Measurements from ENCODE around the gene OR2AG2. TPM values are rescaled to one million over a fixed set of nuclear protein-coding genes. Genes with fewer than 3 reads are reported as not detected.

OR2AG2 gene
- total and polyA plus RNA-seq, 9 of the 15 experiments (the other 6 are each of a cell fraction or from before 2014, with no cell fraction given) = 0.15 to 0.91 (median 0.55) TPM

- Histone ChIP-seq H3K36me3 (ENCODE audit: control insufficient read depth, insufficient read depth, low read length) (no peaks in the 10 kb centered on the region), H3K4me1 (replicated peaks in 1 of 2; ENCODE audit: control insufficient read depth in 2 of 2, insufficient read depth in 2 of 2, low read length in 2 of 2) (peaks cover 0 to 7% of the 10 kb centered on the region in 2 experiments; a peak in 2 of 5 replicates), H4K20me1 (replicated peaks; ENCODE audit: control insufficient read depth, insufficient read depth, low read length) (no peaks in the 10 kb centered on the region), H3K9ac (ENCODE audit: insufficient read depth in 1 of 2, low read depth in 2 of 2, low read length in 2 of 2) (no peak overlapping the region), H2AFZ (ENCODE audit: low read depth, low read length) (no peak overlapping the region), H3K4me3 (no peak overlapping the region), H3K79me2 (ENCODE audit: control insufficient read depth, insufficient read depth, low read length) (no peaks in the 10 kb centered on the region), H3K9me1 (ENCODE audit: control insufficient read depth, insufficient read depth, low read length) (no peaks in the 10 kb centered on the region), H3K27me3 (ENCODE audit: control insufficient read depth in 2 of 2, insufficient read depth in 2 of 2, low read length in 2 of 2) (no peaks in the 10 kb centered on the region), H3K9me3 (replicated peaks; ENCODE audit: control insufficient read depth, insufficient read depth, low read depth, low read length) (no peaks in the 10 kb centered on the region), H3K4me2 (ENCODE audit: insufficient read depth, low read length) (no peak overlapping the region), H3K27ac (ENCODE audit: extremely low read depth, low read depth, low read length) (no peak overlapping the region)
- BruUV-seq (replicated peaks) = no TSS peak
- WGBS (ENCODE audit: insufficient coverage, low coverage, missing lambda C conversion rate) = 11% methylated on average over 2 of the region's 2 CpGs
- ChIA-PET CTCF (ENCODE audit: low intra/inter-chr PET ratio) (no interaction called here), POLR2A (no interaction called here)
- DNase-seq (ENCODE audit: extremely low read depth in 1 of 4, low spot score in 3 of 4) = no peak
- no peak for ATAC-seq
- TF ChIP-seq HDAC3 (IDR thresholded peaks at IDR 0.05; ENCODE audit: borderline replicate concordance, partially characterized antibody) (no peak), STAT5A (IDR thresholded peaks at IDR 0.05; ENCODE audit: borderline replicate concordance, low read length) (no peak), UBTF (IDR thresholded peaks at IDR 0.05; ENCODE audit: borderline replicate concordance in 1 of 2, low read depth in 2 of 2, low read length in 2 of 2) (no peak), RBM22 (IDR thresholded peaks at IDR 0.05; ENCODE audit: low read depth, low read length, poor library complexity, severe bottlenecking) (no peak)
- FAIRE-seq = no peak
- in situ Hi-C loops (cut with MboI) (no loop called here), intact Hi-C loops (cut with micrococcal nuclease) (no loop called here)
Measured at GRCh38 chr11:6725386-6725896, 46.3 kb downstream of the OR2AG2 start.

Measured in K562 (cell line).